ENCODE results near the gene RNF180. TPM values are rescaled to one million over a fixed set of nuclear protein-coding genes. Genes with fewer than 3 reads are reported as not detected.

The RNF180 gene
- total RNA-seq, 2 experiments from 2014 or later = not detected

DNA sequence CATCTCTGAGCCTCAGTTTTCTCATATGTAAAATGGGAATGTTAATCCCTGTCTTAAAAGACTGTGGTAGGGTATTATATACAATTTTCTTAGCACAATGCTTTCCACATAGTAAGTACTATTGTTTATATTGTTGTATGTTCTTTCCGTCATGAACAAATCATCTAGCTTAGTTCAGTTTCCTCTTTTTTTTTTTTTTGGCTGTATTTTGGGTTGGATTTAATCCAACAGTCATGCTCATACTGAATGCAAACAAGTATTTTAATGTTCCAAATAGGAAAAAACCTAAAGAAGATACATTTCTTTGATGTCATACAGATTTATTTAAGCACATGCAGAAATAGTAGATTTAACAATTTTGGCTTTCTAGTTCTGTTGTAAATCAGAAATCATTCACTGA lies 95.1 kb downstream of the RNF180 start:
- Mint-ChIP-seq H3K4me3 (no peak overlapping the region), H3K27me3 (no peaks in the 10 kb centered on the region), H3K4me1 (ENCODE audit: low read depth) (no peaks in the 10 kb centered on the region), H3K27ac (no peak overlapping the region), H3K36me3 (ENCODE audit: low read depth) (no peaks in the 10 kb centered on the region), H3K9me3 (no peaks in the 10 kb centered on the region)
- Histone ChIP-seq H3K27me3 (ENCODE audit: control insufficient read depth in 1 of 2, insufficient read depth in 2 of 2, low read length in 2 of 2) (no peaks in the 10 kb centered on the region), H3K9me3 (ENCODE audit: control insufficient read depth in 1 of 2, insufficient read depth in 1 of 2, low read length in 2 of 2) (peaks cover 0 to 3% of the 10 kb centered on the region in 2 experiments), H3K4me3 (ENCODE audit: low read length) (no peak overlapping the region), H3K36me3 (ENCODE audit: insufficient read depth, low read length) (no peaks in the 10 kb centered on the region), H3K27ac (ENCODE audit: low read depth in 1 of 2, low read length in 2 of 2) (no peak overlapping the region), H3K4me1 (ENCODE audit: insufficient read depth, low read length) (no peaks in the 10 kb centered on the region)
- DNase-seq = no peak
- ATAC-seq (ENCODE audit: poor library complexity) = no peak
- POLR2A ChIA-PET = no interaction called here
- intact Hi-C loops (cut with DNase I, micrococcal nuclease) = no loop called here
- no peak for TF ChIP-seq CTCF (IDR thresholded peaks at IDR 0.05)
- CTCF ChIA-PET = no interaction called here

DNA sequence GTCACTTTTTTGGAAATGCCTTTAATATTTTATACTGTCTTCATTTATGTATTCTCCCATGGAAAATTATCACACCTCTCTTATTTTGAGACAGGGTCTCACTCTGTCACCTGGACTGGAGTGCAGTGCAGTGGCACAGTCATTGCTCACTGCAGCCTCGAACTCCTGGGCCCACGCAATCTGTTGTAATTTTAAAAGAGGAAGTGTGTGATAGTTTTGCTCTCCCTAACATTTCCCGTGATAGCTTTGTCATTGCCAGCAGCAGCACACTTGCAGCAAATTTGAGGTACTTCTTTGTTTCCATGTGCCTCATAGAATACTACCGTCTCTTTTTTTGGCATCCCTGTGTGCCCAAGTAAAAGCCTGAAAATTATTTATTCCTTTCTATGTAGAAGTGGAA lies 103.5 kb downstream of the RNF180 start:
- no peaks in the 10 kb centered on the region for H3K9me3 Mint-ChIP-seq
- H3K27me3 ChIP-seq (ENCODE audit: control insufficient read depth in 1 of 2, insufficient read depth in 2 of 2, low read length in 2 of 2) = no peaks in the 10 kb centered on the region
- intact Hi-C loops (cut with DNase I, micrococcal nuclease) = no loop called here
- no peak overlapping the region for H3K27ac ChIP-seq (ENCODE audit: low read depth in 1 of 2, low read length in 2 of 2)
- H3K36me3 ChIP-seq (ENCODE audit: insufficient read depth, low read length) = no peaks in the 10 kb centered on the region
- ChIA-PET POLR2A (no interaction called here), CTCF (no interaction called here)
- no peaks in the 10 kb centered on the region for H3K4me1 ChIP-seq (ENCODE audit: insufficient read depth, low read length)
- H3K4me3 Mint-ChIP-seq = no peak overlapping the region
- DNase-seq (no peak), ATAC-seq (ENCODE audit: poor library complexity) (no peak)
- H3K4me1 Mint-ChIP-seq (ENCODE audit: low read depth) = no peaks in the 10 kb centered on the region
- H3K27ac Mint-ChIP-seq = no peak overlapping the region
- no peaks in the 10 kb centered on the region for H3K36me3 Mint-ChIP-seq (ENCODE audit: low read depth)
- no peak overlapping the region for H3K4me3 ChIP-seq (ENCODE audit: low read length)
- H3K9me3 ChIP-seq (ENCODE audit: control insufficient read depth in 1 of 2, insufficient read depth in 1 of 2, low read length in 2 of 2) = no peaks in the 10 kb centered on the region
- H3K27me3 Mint-ChIP-seq = no peaks in the 10 kb centered on the region
- no peak for TF ChIP-seq CTCF (IDR thresholded peaks at IDR 0.05)

- no peak for DNase-seq
Measured at GRCh38 chr5:64273276-64273675, 107.6 kb downstream of the RNF180 start.

More at GRCh38 chr5:64273276-64273675, 107.6 kb downstream of the RNF180 start:
- no peaks in the 10 kb centered on the region for H3K4me1 Mint-ChIP-seq (ENCODE audit: low read depth)
- ATAC-seq (ENCODE audit: poor library complexity) = no peak
- no peaks in the 10 kb centered on the region for H3K9me3 Mint-ChIP-seq
- Histone ChIP-seq H3K4me1 (ENCODE audit: insufficient read depth, low read length) (no peaks in the 10 kb centered on the region), H3K36me3 (ENCODE audit: insufficient read depth, low read length) (no peaks in the 10 kb centered on the region), H3K4me3 (ENCODE audit: low read length) (no peak overlapping the region), H3K27ac (ENCODE audit: low read depth in 1 of 2, low read length in 2 of 2) (no peak overlapping the region), H3K9me3 (ENCODE audit: control insufficient read depth in 1 of 2, insufficient read depth in 1 of 2, low read length in 2 of 2) (no peaks in the 10 kb centered on the region), H3K27me3 (ENCODE audit: control insufficient read depth in 1 of 2, insufficient read depth in 2 of 2, low read length in 2 of 2) (no peaks in the 10 kb centered on the region)
- CTCF ChIA-PET = no interaction called here
- H3K27me3 Mint-ChIP-seq = no peaks in the 10 kb centered on the region
- H3K4me3 Mint-ChIP-seq = no peak overlapping the region
- TF ChIP-seq CTCF (IDR thresholded peaks at IDR 0.05) = no peak
- H3K27ac Mint-ChIP-seq = no peak overlapping the region
- POLR2A ChIA-PET = no interaction called here
- no peaks in the 10 kb centered on the region for H3K36me3 Mint-ChIP-seq (ENCODE audit: low read depth)
- intact Hi-C loops (cut with DNase I, micrococcal nuclease) = no loop called here

Data from CD4-positive, alpha-beta T cell (primary cell).